Keratinocyte (primary cell): ENCODE results near the gene SCRN2. TPM values are rescaled to one million over a fixed set of nuclear protein-coding genes. Genes with fewer than 3 reads are reported as not detected.

Source experiments
- DNase-seq: peaks from one replicate; pipeline ENCODE4 v3.0.0-alpha.2; 2011; ENCODE audit warnings: low read depth, missing footprints, low spot score
- FAIRE-seq: peaks from 2 replicates; lab custom pipeline; 2011; peaks lifted over from hg19 to GRCh38; lab: Jason Lieb, UNC
- H2AFZ ChIP-seq: 2 replicates; pipeline ENCODE4 v1.6.0; 2012; ENCODE audit warnings: low read length, control low read depth, inconsistent platforms; ENCODE audit not compliant: control insufficient read depth
- H3K27ac ChIP-seq: 2 replicates; pipeline ENCODE4 v1.5.1; 2011; ENCODE audit warnings: low read length; ENCODE audit not compliant: control insufficient read depth, insufficient read depth
- H3K27me3 ChIP-seq: 3 replicates; pipeline ENCODE4 v1.6.0; 2011; ENCODE audit warnings: low read length; ENCODE audit not compliant: control insufficient read depth, insufficient read depth; ENCODE audit errors: extremely low read depth
- H3K36me3 ChIP-seq, 2 experiments: 2 replicates in 1 of 2; 3 replicates in 1 of 2; pipeline ENCODE4 v1.5.1; 2011; ENCODE audit warnings: low read length in 2 of 2, mild to moderate bottlenecking in 1 of 2; ENCODE audit not compliant: control insufficient read depth in 2 of 2, insufficient read depth in 2 of 2; ENCODE audit errors: extremely low read depth in 1 of 2
- H3K4me1 ChIP-seq: 3 replicates; pipeline ENCODE4 v1.5.1; 2011; ENCODE audit warnings: low read length; ENCODE audit not compliant: control insufficient read depth, insufficient read depth; ENCODE audit errors: extremely low read depth
- H3K4me2 ChIP-seq: 3 replicates; pipeline ENCODE4 v1.6.0; 2011; ENCODE audit warnings: low read depth, low read length; ENCODE audit not compliant: control insufficient read depth, insufficient read depth; ENCODE audit errors: extremely low read depth
- H3K4me3 ChIP-seq, 3 experiments: fragments of 200-600 bp in 1 of 3; sonication (generic) in 1 of 3; 2 replicates in 2 of 3; 3 replicates in 1 of 3; pipeline ENCODE4 v1.5.1; 2011 to 2016; ENCODE audit warnings: low read length in 3 of 3, mild to moderate bottlenecking in 3 of 3, control low read depth in 2 of 3, inconsistent platforms in 1 of 3, low read depth in 1 of 3, mixed read lengths in 1 of 3, mixed run types in 1 of 3, moderate library complexity in 1 of 3; ENCODE audit not compliant: control insufficient read depth in 2 of 3, insufficient read depth in 2 of 3; ENCODE audit errors: extremely low read depth in 1 of 3
- H3K79me2 ChIP-seq: 2 replicates; pipeline ENCODE4 v1.6.0; 2012; ENCODE audit warnings: low read length; ENCODE audit not compliant: control insufficient read depth, insufficient read depth
- H3K9ac ChIP-seq: 3 replicates; pipeline ENCODE4 v1.6.0; 2011; ENCODE audit warnings: low read length; ENCODE audit not compliant: control insufficient read depth, insufficient read depth; ENCODE audit errors: extremely low read depth
- H3K9me1 ChIP-seq: 3 replicates; pipeline ENCODE4 v1.6.0; 2011; ENCODE audit warnings: low read length; ENCODE audit not compliant: control insufficient read depth, insufficient read depth; ENCODE audit errors: extremely low read depth
- H3K9me3 ChIP-seq: 2 replicates; pipeline ENCODE4 v1.5.1; 2012; ENCODE audit warnings: low read depth, low read length; ENCODE audit not compliant: control insufficient read depth
- H4K20me1 ChIP-seq: 3 replicates; pipeline ENCODE4 v1.6.0; 2011; ENCODE audit warnings: low read length; ENCODE audit not compliant: control insufficient read depth, insufficient read depth; ENCODE audit errors: extremely low read depth
- CTCF ChIP-seq, 3 experiments: IDR thresholded peaks in 1 of 3; conservative IDR thresholded peaks in 1 of 3; optimal IDR thresholded peaks in 1 of 3; 2 replicates in 2 of 3; 3 replicates in 1 of 3; pipeline versions ENCODE3 to v1.5.1; 2011; ENCODE audit warnings: low read length in 3 of 3, mild to moderate bottlenecking in 3 of 3, moderate library complexity in 2 of 3, control low read depth in 1 of 3, inconsistent platforms in 1 of 3; ENCODE audit not compliant: insufficient read depth in 2 of 3; ENCODE audit errors: extremely low read depth in 1 of 3
- EZH2 ChIP-seq: IDR thresholded peaks from one replicate; pipeline ENCODE4 v1.6.1; 2012; ENCODE audit warnings: inconsistent platforms, mild to moderate bottlenecking, low read length, moderate library complexity
- dilution Hi-C: fragments of 300-500 bp; cut with MboI; formaldehyde crosslinking; loops from one replicate; pipeline ENCODE4 v1.7.0; 2020; ENCODE audit warnings: low sequenced_read_pairs; ENCODE audit not compliant: extremely low pct_ligation_motif_present
- polyA minus RNA-seq, 3 experiments: library from RNA; depleted of rRNA, polyadenylated mRNA; stranded (reverse); fragments of >200 nt; gene quantifications; 1 replicate in 1 of 3; 2 replicates in 1 of 3; 3 replicates in 1 of 3; pipeline ENCODE4 v1.2.3, GENCODE V29; 2011
- polyA plus RNA-seq, 5 experiments: library from polyadenylated mRNA; depleted of rRNA in 3 of 5; stranded (reverse) in 3 of 5; stranded (forward) in 1 of 5; unstranded in 1 of 5; fragments of >200 nt; gene quantifications; 1 replicate in 1 of 5; 2 replicates in 3 of 5; 3 replicates in 1 of 5; pipeline versions ENCODE4 v1.2.1 to v1.2.3, GENCODE V29; 2011 to 2012; ENCODE audit warnings: missing spikeins in 2 of 5, low read depth in 1 of 5, low replicate concordance in 1 of 5

SCRN2 gene
- polyA plus RNA-seq (17.1 to 26.4 TPM (median 24.8 TPM) in 3 replicates), polyA minus RNA-seq (14.6 to 22.0 TPM (median 14.9 TPM) in 3 replicates)
- polyA plus RNA-seq (2011; ENCODE audit: low read depth) = 7.4 TPM
- 9.8 and 21.7 TPM in 2 replicates for polyA plus RNA-seq (2011; cell fraction: cytosol; rRNA removed)
- polyA plus RNA-seq (2011; cell fraction: nucleus; rRNA removed) = 62.5 and 68.2 TPM in 2 replicates
- polyA plus RNA-seq (2012; ENCODE audit: low replicate concordance) = 19.2 and 28.0 TPM in 2 replicates
- 17.8 TPM for polyA minus RNA-seq (2011; cell fraction: cytosol; rRNA and poly(A)+ RNA removed)
- polyA minus RNA-seq (2011; cell fraction: nucleus; rRNA and poly(A)+ RNA removed) = 15.2 and 16.5 TPM in 2 replicates

GRCh38 chr17:47840742-47841487 is at the start of gene SCRN2:
Gene SCRN2, minus strand, starts transcription at chr17:47841273. Its CDS starts 430 bp downstream, at chr17:47840843.
- Histone ChIP-seq H4K20me1 (no peaks in the 10 kb centered on the region), H3K79me2 (peaks cover 5% of the 10 kb centered on the region), H3K4me1 (peaks cover 21% of the 10 kb centered on the region), H3K36me3 (peaks cover 0 to 16% of the 10 kb centered on the region in 2 experiments), H3K27ac (peak within 1 kb of the TSS; percentile 68), H3K9me3 (no peaks in the 10 kb centered on the region), H3K4me3 (peak within 1 kb of the TSS; percentile 78 to 95 (median 88)), H3K9ac (peak within 1 kb of the TSS; percentile 81), H2AFZ (peak within 1 kb of the TSS; percentile 96), H3K4me2 (peak within 1 kb of the TSS; percentile 96), H3K9me1 (no peaks in the 10 kb centered on the region), H3K27me3 (no peaks in the 10 kb centered on the region)
- FAIRE-seq = peak; percentile 13
- dilution Hi-C loops = no loop called here
- no peak for DNase-seq
- no peak for TF ChIP-seq EZH2
- TF ChIP-seq CTCF (optimal IDR thresholded peaks at IDR 0.05 in 1 of 3, IDR thresholded peaks at IDR 0.05 in 1 of 3, conservative IDR thresholded peaks at IDR 0.05 in 1 of 3; ENCODE audit: extremely low read depth in 1 of 3, insufficient read depth in 2 of 3, low read length in 3 of 3) = peak; percentile 88 to 98 (median 92)

- Histone ChIP-seq H3K36me3 (no peaks in the 10 kb centered on the region), H3K79me2 (peaks cover 2% of the 10 kb centered on the region), H3K27me3 (no peaks in the 10 kb centered on the region), H3K9me1 (no peaks in the 10 kb centered on the region), H3K4me1 (peaks cover 26% of the 10 kb centered on the region), H3K4me2 (no peak overlapping the region), H3K4me3 (no peak overlapping the region), H3K27ac (no peak overlapping the region), H2AFZ (no peak overlapping the region), H4K20me1 (no peaks in the 10 kb centered on the region), H3K9ac (no peak overlapping the region), H3K9me3 (no peaks in the 10 kb centered on the region)
- DNase-seq (peak; percentile 45), FAIRE-seq (peak; percentile 29)
- dilution Hi-C loops = no loop called here
- TF ChIP-seq EZH2 = no peak
- TF ChIP-seq CTCF (optimal IDR thresholded peaks at IDR 0.05 in 1 of 3, IDR thresholded peaks at IDR 0.05 in 1 of 3, conservative IDR thresholded peaks at IDR 0.05 in 1 of 3; ENCODE audit: extremely low read depth in 1 of 3, insufficient read depth in 2 of 3, low read length in 3 of 3) = peak; percentile 86 to 95 (median 90)
Measured at GRCh38 chr17:47889734-47890529, 48.9 kb upstream of the SCRN2 start.
